NCI-H2107 (cell line): ENCODE results near the gene RRAS.

Experiments
- DNase-seq: peaks from one replicate; lab custom pipeline; 2025; lab: John Stamatoyannopoulos, UW

The RRAS gene

GRCh38 chr19:49640113-49640898 is at the start of gene RRAS:
TSS of gene RRAS (minus strand) at chr19:49640143. CDS start at chr19:49640098, 45 bp downstream.
- peak; percentile 98 for DNase-seq

- DNase-seq = peak; percentile 40
Measured at GRCh38 chr19:49689133-49690078, 49.5 kb upstream of the RRAS start, which contains the start of gene ADM5. TSS of gene ADM5 (plus strand) at chr19:49689594. CDS start at chr19:49689838, 244 bp downstream.

GRCh38 chr19:49688531-49689132 is 48.7 kb upstream of the RRAS start:
- no peak for DNase-seq

GRCh38 chr19:49687566-49688316 is 47.8 kb upstream of the RRAS start:
- DNase-seq = no peak

- DNase-seq = no peak
Measured at GRCh38 chr19:49687150-49687549, 47.2 kb upstream of the RRAS start.

- no peak for DNase-seq
Measured at GRCh38 chr19:49686503-49687088, 46.7 kb upstream of the RRAS start.

- no peak for DNase-seq
Measured at GRCh38 chr19:49685845-49686332, 45.9 kb upstream of the RRAS start.

GRCh38 chr19:49684983-49685553 is 45.1 kb upstream of the RRAS start:
- no peak for DNase-seq

- DNase-seq = no peak
Measured at GRCh38 chr19:49684251-49684982, 44.5 kb upstream of the RRAS start.

GRCh38 chr19:49683814-49684250 is 43.9 kb upstream of the RRAS start:
- DNase-seq = no peak

GRCh38 chr19:49682274-49682673 is 42.3 kb upstream of the RRAS start:
- no peak for DNase-seq

- no peak for DNase-seq
Measured at GRCh38 chr19:49681830-49682229, 41.9 kb upstream of the RRAS start.

- peak; percentile 79 for DNase-seq
Measured at GRCh38 chr19:49680421-49681351, 40.7 kb upstream of the RRAS start.

GRCh38 chr19:49679771-49680413 is 39.9 kb upstream of the RRAS start:
- no peak for DNase-seq

GRCh38 chr19:49678985-49679770 is 39.2 kb upstream of the RRAS start:
- DNase-seq = no peak

GRCh38 chr19:49677901-49678674 is 38.1 kb upstream of the RRAS start:
- peak; percentile 60 for DNase-seq
